SK-N-SH treated with all-trans-retinoic acid at 6 μM for 48 hours (cell line): Measurements from ENCODE around the gene SLC25A36.

Experiments used
- ATAC-seq: fragments of 200-7000 bp; cut with Tn5 transposase; 3 replicates; pipeline ENCODE4 v1.9.1; 2020; ENCODE audit warnings: mild to moderate bottlenecking, moderate library complexity
- ARNTL ChIP-seq: fragments of 450-650 bp; formaldehyde crosslinking; IDR thresholded peaks from 2 replicates; pipeline ENCODE4 v1.5.0; 2020; ENCODE audit warnings: low read depth, mild to moderate bottlenecking, moderate library complexity, borderline replicate concordance
- BACH2 ChIP-seq: fragments of 250-450 bp; sonication (Bioruptor Pico); IDR thresholded peaks from 2 replicates; pipeline ENCODE4 v1.9.0; 2021; ENCODE audit warnings: mild to moderate bottlenecking, borderline replicate concordance
- CSDC2 ChIP-seq: fragments of 250-450 bp; sonication (Bioruptor Pico); IDR thresholded peaks from 2 replicates; pipeline ENCODE4 v1.5.0; 2020; ENCODE audit warnings: mild to moderate bottlenecking, moderate library complexity
- CSRNP3 ChIP-seq: fragments of 250-450 bp; sonication (Bioruptor Pico); IDR thresholded peaks from 2 replicates; pipeline ENCODE4 v1.5.1; 2021; ENCODE audit warnings: mild to moderate bottlenecking, moderate library complexity
- GLIS3 ChIP-seq: fragments of 250-450 bp; sonication (Bioruptor Pico); IDR thresholded peaks from 2 replicates; pipeline ENCODE4 v1.5.0; 2020; ENCODE audit warnings: mild to moderate bottlenecking, moderate library complexity
- ISL1 ChIP-seq: fragments of 250-450 bp; sonication (Bioruptor Pico); IDR thresholded peaks from 2 replicates; pipeline ENCODE4 v2.1.2; 2022; ENCODE audit warnings: mild to moderate bottlenecking, moderate library complexity
- OSR1 ChIP-seq: fragments of 250-450 bp; sonication (Bioruptor Pico); IDR thresholded peaks from 2 replicates; pipeline ENCODE4 v1.8.0; 2022; ENCODE audit warnings: moderate library complexity, mild to moderate bottlenecking, inconsistent platforms
- PATZ1 ChIP-seq: fragments of 250-450 bp; sonication (Bioruptor Pico); IDR thresholded peaks from 2 replicates; pipeline ENCODE4 v1.8.0; 2020; ENCODE audit warnings: mild to moderate bottlenecking, moderate library complexity, borderline replicate concordance
- PPARA ChIP-seq: fragments of 250-450 bp; sonication (Bioruptor Pico); IDR thresholded peaks from 2 replicates; pipeline ENCODE4 v1.5.0; 2020; ENCODE audit warnings: mild to moderate bottlenecking, borderline replicate concordance
- RARB ChIP-seq: fragments of 250-450 bp; sonication (Bioruptor Pico); IDR thresholded peaks from 2 replicates; pipeline ENCODE4 v1.8.0; 2021; ENCODE audit warnings: mild to moderate bottlenecking, moderate library complexity
- SNAI2 ChIP-seq: fragments of 250-450 bp; sonication (Bioruptor Pico); IDR thresholded peaks from 2 replicates; pipeline ENCODE4 v1.5.0; 2020; ENCODE audit warnings: mild to moderate bottlenecking, moderate library complexity
- TCF4 ChIP-seq: fragments of 250-450 bp; sonication (Bioruptor Pico); IDR thresholded peaks from 2 replicates; pipeline ENCODE4 v1.8.0; 2021; ENCODE audit warnings: mild to moderate bottlenecking, moderate library complexity, borderline replicate concordance
- TOX ChIP-seq: fragments of 250-450 bp; sonication (Bioruptor Pico); IDR thresholded peaks from 2 replicates; pipeline ENCODE4 v1.8.0; 2021; ENCODE audit warnings: mild to moderate bottlenecking, moderate library complexity, borderline replicate concordance
- ZC3H10 ChIP-seq: fragments of 250-450 bp; sonication (Bioruptor Pico); IDR thresholded peaks from 2 replicates; pipeline ENCODE4 v1.5.1; 2021; ENCODE audit warnings: mild to moderate bottlenecking, moderate library complexity
- ZFP3 ChIP-seq: fragments of 250-450 bp; sonication (Bioruptor Pico); IDR thresholded peaks from 2 replicates; pipeline ENCODE4 v1.5.0; 2020; ENCODE audit warnings: mild to moderate bottlenecking, moderate library complexity
- ZFP30 ChIP-seq: fragments of 450-650 bp; formaldehyde crosslinking; IDR thresholded peaks from 2 replicates; pipeline ENCODE4 v1.5.0; 2022; ENCODE audit warnings: mild to moderate bottlenecking, moderate library complexity
- ZNF70 ChIP-seq: fragments of 450-650 bp; formaldehyde crosslinking; IDR thresholded peaks from 2 replicates; pipeline ENCODE4 v1.5.0; 2020; ENCODE audit warnings: mild to moderate bottlenecking, moderate library complexity
- ZNF8 ChIP-seq: fragments of 450-650 bp; formaldehyde crosslinking; IDR thresholded peaks from 2 replicates; pipeline ENCODE4 v1.5.0; 2020; ENCODE audit warnings: mild to moderate bottlenecking, moderate library complexity
- TF ChIP-seq, protein P1 (sequence below): fragments of 250-450 bp; sonication (Bioruptor Pico); IDR thresholded peaks from 2 replicates; pipeline ENCODE4 v1.8.0; 2021; ENCODE audit warnings: low read depth, mild to moderate bottlenecking, moderate library complexity, borderline replicate concordance
- TF ChIP-seq, protein P2 (sequence below): fragments of 250-450 bp; sonication (Bioruptor Pico); IDR thresholded peaks from 2 replicates; pipeline ENCODE4 v1.5.1; 2020; ENCODE audit warnings: low read depth, mild to moderate bottlenecking, moderate library complexity

SLC25A36 gene

GRCh38 chr3:140954576-140954975, 12.9 kb downstream of the SLC25A36 start (continued):
- TF ChIP-seq, protein P1, sequence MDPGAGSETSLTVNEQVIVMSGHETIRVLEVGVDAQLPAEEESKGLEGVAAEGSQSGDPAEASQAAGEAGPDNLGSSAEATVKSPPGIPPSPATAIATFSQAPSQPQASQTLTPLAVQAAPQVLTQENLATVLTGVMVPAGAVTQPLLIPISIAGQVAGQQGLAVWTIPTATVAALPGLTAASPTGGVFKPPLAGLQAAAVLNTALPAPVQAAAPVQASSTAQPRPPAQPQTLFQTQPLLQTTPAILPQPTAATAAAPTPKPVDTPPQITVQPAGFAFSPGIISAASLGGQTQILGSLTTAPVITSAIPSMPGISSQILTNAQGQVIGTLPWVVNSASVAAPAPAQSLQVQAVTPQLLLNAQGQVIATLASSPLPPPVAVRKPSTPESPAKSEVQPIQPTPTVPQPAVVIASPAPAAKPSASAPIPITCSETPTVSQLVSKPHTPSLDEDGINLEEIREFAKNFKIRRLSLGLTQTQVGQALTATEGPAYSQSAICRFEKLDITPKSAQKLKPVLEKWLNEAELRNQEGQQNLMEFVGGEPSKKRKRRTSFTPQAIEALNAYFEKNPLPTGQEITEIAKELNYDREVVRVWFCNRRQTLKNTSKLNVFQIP: no peak
- TF ChIP-seq GLIS3 (CRISPR knock-in tag): no peak

DNA sequence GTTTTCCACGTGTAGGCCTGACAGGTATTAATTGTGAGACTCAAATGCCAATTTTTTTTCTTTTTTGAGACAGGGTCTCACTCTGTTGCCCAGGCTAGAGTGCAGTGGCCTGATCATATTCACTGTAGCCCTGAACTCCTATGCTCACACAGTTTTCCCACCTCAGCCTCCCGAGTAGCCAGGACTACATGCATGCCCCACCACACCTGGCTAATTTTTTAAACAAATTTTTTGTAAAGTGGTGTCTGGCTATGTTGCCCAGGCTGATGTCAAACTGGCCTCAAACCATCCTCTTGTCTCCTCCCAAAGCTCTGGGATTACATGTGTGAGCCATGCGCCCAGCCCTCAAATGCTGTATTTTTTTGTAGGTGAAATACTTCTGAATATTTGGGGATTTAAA, 14.0 kb downstream of the SLC25A36 start:
- no peak for TF ChIP-seq ZFP30 (CRISPR knock-in tag)
- no peak for TF ChIP-seq PATZ1 (CRISPR knock-in tag)
- TF ChIP-seq ISL1 (CRISPR knock-in tag): no peak
- TF ChIP-seq RARB (CRISPR knock-in tag): no peak
- no peak for TF ChIP-seq PPARA (CRISPR knock-in tag)
- TF ChIP-seq CSRNP3 (CRISPR knock-in tag): no peak
- no peak for TF ChIP-seq ZNF70 (CRISPR knock-in tag)
- TF ChIP-seq ZFP3 (CRISPR knock-in tag): no peak
- TF ChIP-seq, protein P1: no peak
- TF ChIP-seq BACH2 (CRISPR knock-in tag): no peak
- no peak for TF ChIP-seq GLIS3 (CRISPR knock-in tag)
- TF ChIP-seq TOX (CRISPR knock-in tag): no peak
- no peak for TF ChIP-seq ARNTL (CRISPR knock-in tag)
- TF ChIP-seq SNAI2 (CRISPR knock-in tag): no peak
- TF ChIP-seq CSDC2 (CRISPR knock-in tag): no peak
- TF ChIP-seq ZNF8 (CRISPR knock-in tag): no peak
- TF ChIP-seq TCF4 (CRISPR knock-in tag): no peak
- TF ChIP-seq, protein P2, sequence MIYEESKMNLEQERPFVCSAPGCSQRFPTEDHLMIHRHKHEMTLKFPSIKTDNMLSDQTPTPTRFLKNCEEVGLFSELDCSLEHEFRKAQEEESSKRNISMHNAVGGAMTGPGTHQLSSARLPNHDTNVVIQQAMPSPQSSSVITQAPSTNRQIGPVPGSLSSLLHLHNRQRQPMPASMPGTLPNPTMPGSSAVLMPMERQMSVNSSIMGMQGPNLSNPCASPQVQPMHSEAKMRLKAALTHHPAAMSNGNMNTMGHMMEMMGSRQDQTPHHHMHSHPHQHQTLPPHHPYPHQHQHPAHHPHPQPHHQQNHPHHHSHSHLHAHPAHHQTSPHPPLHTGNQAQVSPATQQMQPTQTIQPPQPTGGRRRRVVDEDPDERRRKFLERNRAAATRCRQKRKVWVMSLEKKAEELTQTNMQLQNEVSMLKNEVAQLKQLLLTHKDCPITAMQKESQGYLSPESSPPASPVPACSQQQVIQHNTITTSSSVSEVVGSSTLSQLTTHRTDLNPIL: no peak
- TF ChIP-seq OSR1 (CRISPR knock-in tag): no peak
- TF ChIP-seq ZC3H10 (CRISPR knock-in tag): no peak
- no peak for ATAC-seq

- ATAC-seq: no peak
- no peak for TF ChIP-seq ZNF70 (CRISPR knock-in tag)
- no peak for TF ChIP-seq PPARA (CRISPR knock-in tag)
- no peak for TF ChIP-seq ZFP30 (CRISPR knock-in tag)
These were observed 14.6 kb downstream of the SLC25A36 start for GRCh38 chr3:140956058-140956835.

DNA sequence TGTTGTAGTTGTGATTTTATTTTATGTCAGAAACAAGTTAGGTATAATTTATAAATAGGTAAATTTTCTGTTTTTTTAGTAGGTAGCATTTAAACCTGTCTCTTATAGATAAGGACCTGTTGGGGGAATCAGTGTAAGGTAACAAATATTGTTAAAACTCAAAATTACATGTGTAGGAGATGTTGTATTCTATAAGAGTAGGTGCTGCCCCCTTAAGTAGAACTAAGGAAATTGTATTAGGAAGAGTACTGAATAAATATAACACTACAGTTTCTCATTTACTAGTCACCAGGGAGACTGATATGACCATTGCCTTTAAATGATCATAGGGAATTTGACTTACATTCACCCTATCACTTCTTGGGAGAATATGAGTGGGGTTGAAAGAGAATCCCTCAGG, 31.2 kb downstream of the SLC25A36 start:
- TF ChIP-seq RARB (CRISPR knock-in tag) (no peak), ZNF70 (CRISPR knock-in tag) (no peak)
- ATAC-seq: peak; percentile 82
